ENCODE data around the gene IBTK. TPM values are rescaled to one million over a fixed set of nuclear protein-coding genes. Genes with fewer than 3 reads are reported as not detected.
"Not testable (repeated sequence)": the region's sequence is repeated elsewhere in the genome, so short reads cannot be mapped to it uniquely, and the experiment has no call there.

IBTK gene
- total RNA-seq, 1 donor from 2014 or later, result 34.8 TPM

DNA sequence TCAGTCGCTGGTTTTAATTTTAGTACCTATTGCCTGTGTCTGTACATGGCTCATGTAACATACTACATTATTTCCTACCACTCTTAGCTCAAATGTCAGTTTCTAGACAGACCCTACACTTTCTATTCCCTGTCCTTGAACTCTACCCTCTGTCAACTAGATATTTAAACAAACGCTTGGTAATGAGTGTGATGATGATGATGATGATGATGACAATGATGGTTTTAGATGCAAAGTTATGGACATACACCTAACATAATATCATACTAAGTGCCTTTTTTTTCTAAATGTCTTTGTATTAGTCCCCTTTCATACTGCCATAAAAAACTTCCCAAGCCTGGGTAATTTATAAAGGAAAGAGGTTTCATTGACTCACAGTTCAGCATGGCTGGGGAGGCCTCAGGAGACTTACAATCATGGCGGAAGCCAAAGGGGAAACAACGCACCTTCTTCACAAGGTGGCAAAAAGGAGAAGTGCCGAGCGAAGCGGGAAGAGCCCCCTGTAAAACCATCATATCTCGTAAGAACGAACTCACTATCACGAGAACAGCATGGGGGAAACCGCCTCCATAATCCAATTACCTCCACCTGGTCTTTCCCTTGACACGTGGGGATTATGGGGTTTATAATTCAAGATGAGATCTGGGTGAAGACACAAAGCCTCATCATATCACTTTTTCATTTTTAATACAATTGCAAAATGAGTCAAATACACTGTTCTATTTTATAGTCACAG, 87.1 kb downstream of the IBTK start:
- peaks cover 6% of the 10 kb centered on the region for H3K9me3 Mint-ChIP-seq (ENCODE audit: low read depth)
- H3K4me1 Mint-ChIP-seq (ENCODE audit: low read depth), result no peaks in the 10 kb centered on the region
- TF ChIP-seq, protein P1, sequence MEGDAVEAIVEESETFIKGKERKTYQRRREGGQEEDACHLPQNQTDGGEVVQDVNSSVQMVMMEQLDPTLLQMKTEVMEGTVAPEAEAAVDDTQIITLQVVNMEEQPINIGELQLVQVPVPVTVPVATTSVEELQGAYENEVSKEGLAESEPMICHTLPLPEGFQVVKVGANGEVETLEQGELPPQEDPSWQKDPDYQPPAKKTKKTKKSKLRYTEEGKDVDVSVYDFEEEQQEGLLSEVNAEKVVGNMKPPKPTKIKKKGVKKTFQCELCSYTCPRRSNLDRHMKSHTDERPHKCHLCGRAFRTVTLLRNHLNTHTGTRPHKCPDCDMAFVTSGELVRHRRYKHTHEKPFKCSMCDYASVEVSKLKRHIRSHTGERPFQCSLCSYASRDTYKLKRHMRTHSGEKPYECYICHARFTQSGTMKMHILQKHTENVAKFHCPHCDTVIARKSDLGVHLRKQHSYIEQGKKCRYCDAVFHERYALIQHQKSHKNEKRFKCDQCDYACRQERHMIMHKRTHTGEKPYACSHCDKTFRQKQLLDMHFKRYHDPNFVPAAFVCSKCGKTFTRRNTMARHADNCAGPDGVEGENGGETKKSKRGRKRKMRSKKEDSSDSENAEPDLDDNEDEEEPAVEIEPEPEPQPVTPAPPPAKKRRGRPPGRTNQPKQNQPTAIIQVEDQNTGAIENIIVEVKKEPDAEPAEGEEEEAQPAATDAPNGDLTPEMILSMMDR (IDR thresholded peaks at IDR 0.05; ENCODE audit: unreplicated experiment), result no peak
- no peaks in the 10 kb centered on the region for H3K27me3 Mint-ChIP-seq
- no peak for DNase-seq (ENCODE audit: low spot score, unreplicated experiment)
- peaks cover 3% of the 10 kb centered on the region for H3K36me3 Mint-ChIP-seq (ENCODE audit: insufficient read depth)
- no peak overlapping the region for H3K4me3 Mint-ChIP-seq (ENCODE audit: low read depth)
- no peak overlapping the region for H3K27ac Mint-ChIP-seq

DNA sequence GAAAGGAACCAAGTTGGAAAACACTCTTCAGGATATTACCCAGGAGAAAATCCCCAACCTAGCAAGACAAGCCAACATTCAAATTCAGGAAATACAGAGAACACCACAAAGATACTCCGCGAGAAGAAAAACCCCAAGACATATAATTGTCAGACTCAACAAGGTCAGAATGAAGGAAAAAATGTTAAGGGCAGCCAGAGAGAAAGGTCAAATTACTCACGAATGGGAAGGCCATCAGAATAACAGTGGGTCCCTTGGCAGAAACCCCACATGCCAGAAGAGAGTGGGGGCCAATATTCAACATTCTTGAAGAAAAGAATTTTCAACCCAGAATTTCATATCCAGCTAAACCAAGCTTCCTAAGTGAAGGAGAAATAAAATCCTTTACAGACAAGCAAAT, 94.8 kb downstream of the IBTK start:
- not testable (repeated sequence) for H3K4me3 Mint-ChIP-seq (ENCODE audit: low read depth); H3K27me3 Mint-ChIP-seq; DNase-seq (ENCODE audit: low spot score, unreplicated experiment); H3K4me1 Mint-ChIP-seq (ENCODE audit: low read depth); H3K36me3 Mint-ChIP-seq (ENCODE audit: insufficient read depth)
- H3K27ac Mint-ChIP-seq, result peak overlapping the region; percentile 73
- peaks cover 22% of the 10 kb centered on the region for H3K9me3 Mint-ChIP-seq (ENCODE audit: low read depth)

DNA sequence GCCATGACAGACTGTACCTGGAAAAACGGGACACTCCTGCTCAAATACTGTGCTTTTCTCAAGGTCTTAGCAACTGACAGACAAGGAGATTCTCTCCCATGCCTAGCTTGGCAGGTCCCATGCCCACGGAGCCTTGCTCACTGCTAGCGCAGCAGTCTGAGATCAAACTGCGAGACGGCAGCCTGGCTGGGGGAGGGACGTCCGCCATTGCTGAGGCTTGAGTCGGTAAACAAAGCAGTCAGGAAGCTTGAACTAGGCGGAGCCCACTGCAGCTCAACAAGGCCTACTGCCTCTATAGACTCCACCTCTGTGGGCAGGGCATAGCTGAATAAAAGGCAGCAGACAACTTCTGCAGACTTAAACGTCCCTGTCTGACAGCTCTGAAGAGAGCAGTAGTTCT, 96.4 kb downstream of the IBTK start:
- not testable (repeated sequence) for H3K27ac Mint-ChIP-seq; H3K4me1 Mint-ChIP-seq (ENCODE audit: low read depth); H3K36me3 Mint-ChIP-seq (ENCODE audit: insufficient read depth); H3K27me3 Mint-ChIP-seq; DNase-seq (ENCODE audit: low spot score, unreplicated experiment); H3K4me3 Mint-ChIP-seq (ENCODE audit: low read depth)
- H3K9me3 Mint-ChIP-seq (ENCODE audit: low read depth), result peaks cover 20% of the 10 kb centered on the region

DNA sequence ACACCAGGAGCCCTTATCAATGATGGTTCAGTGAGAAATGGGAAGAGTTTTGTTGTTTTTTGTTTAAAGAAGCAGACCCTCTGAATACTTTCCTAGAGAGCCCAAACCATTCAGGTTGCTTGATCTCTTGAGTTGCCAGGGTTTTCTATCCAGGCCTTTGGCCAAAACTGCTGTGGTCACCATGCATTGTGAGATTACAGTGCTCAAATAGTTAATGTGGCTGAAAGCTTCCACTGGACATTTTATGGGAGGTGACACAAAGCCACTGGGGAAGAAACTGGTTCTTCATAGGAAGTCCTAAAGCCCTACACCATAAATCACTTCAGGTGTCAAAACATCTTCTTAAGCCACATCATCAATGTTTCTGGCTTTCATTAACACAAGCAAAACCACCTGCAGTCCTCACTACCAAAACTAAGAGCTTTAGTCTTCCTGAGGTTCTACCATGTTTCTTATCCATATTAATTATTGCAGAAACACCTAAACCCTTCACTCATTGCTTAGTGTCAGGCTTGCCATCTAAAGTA, 101.6 kb downstream of the IBTK start:
- H3K4me1 Mint-ChIP-seq (ENCODE audit: low read depth), result peaks cover 9% of the 10 kb centered on the region
- H3K27me3 Mint-ChIP-seq, result no peaks in the 10 kb centered on the region
- no peak for DNase-seq (ENCODE audit: low spot score, unreplicated experiment)
- no peaks in the 10 kb centered on the region for H3K9me3 Mint-ChIP-seq (ENCODE audit: low read depth)
- TF ChIP-seq, protein P1 (IDR thresholded peaks at IDR 0.05; ENCODE audit: unreplicated experiment), result no peak
- no peaks in the 10 kb centered on the region for H3K36me3 Mint-ChIP-seq (ENCODE audit: insufficient read depth)
- no peak overlapping the region for H3K27ac Mint-ChIP-seq
- H3K4me3 Mint-ChIP-seq (ENCODE audit: low read depth), result no peak overlapping the region

DNA sequence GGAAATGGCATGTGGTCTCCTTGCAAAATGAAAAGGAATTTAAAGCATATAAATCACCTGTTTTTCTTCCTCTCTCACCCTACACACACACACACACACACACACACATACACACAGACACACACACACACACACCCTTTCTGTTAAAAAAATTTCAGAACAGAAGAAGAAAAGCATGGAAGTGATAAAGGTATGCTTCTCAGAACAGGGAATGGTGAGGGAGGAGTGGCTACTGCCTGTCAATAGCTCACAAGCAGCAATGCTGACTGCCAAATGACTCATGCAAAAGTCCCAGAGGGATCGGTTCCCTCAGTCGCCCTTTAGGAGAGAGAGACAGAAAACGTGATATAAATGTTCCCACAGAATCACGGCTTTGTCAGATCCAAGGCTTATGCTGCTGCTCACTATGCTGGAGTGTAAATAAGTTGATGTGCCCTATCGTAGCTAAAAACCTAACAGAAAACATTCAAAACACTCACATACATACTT, 102.6 kb downstream of the IBTK start:
- Mint-ChIP-seq H3K36me3 (ENCODE audit: insufficient read depth) (no peaks in the 10 kb centered on the region), H3K9me3 (ENCODE audit: low read depth) (no peaks in the 10 kb centered on the region), H3K27ac (no peak overlapping the region), H3K27me3 (no peaks in the 10 kb centered on the region), H3K4me3 (ENCODE audit: low read depth) (no peak overlapping the region), H3K4me1 (ENCODE audit: low read depth) (peaks cover 9% of the 10 kb centered on the region)
- DNase-seq (ENCODE audit: low spot score, unreplicated experiment), result no peak
- TF ChIP-seq, protein P1 (IDR thresholded peaks at IDR 0.05; ENCODE audit: unreplicated experiment), result no peak

DNA sequence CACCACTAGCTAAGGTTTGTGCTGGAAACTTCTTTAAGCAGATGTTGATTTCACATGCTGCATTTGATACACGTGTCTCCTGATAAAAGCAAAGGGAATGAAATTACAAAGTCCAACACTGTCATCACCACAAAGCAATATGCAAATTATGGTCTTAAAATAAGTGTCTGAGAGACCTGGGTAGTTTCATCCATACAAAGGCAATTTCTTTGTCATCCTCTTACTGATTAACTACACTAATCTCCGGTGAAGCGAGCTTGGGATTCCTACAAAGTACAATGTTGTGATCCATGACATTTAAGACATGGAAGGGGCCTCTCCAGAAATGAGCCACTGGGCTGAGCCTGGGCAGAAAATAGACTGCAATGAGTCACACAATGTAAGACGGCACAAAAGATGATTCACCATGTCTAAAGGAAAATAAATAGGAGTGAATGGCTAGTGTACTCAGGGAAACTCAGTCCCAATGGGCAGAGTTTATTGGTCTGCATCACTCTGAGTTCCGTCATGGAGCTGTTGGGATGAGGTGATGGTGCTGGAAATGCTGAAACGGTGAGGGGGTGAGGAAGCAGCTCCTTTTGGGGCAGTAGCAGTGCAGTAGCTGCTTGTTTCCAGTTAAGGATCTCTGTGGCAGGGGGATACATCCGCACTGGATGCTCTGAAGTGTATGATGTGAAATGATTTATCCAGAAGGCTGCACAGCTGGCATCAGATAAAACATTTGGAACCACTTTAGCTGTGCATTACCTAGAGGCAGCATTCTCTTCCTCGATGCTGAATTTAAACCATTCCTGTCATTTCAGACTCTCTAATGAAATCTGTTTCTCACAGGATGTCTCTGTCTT, 103.3 kb downstream of the IBTK start:
- Mint-ChIP-seq H3K27me3 (no peaks in the 10 kb centered on the region), H3K4me1 (ENCODE audit: low read depth) (peaks cover 9% of the 10 kb centered on the region), H3K4me3 (ENCODE audit: low read depth) (no peak overlapping the region), H3K9me3 (ENCODE audit: low read depth) (no peaks in the 10 kb centered on the region), H3K27ac (peak overlapping the region; percentile 2), H3K36me3 (ENCODE audit: insufficient read depth) (no peaks in the 10 kb centered on the region)
- TF ChIP-seq, protein P1 (IDR thresholded peaks at IDR 0.05; ENCODE audit: unreplicated experiment), result no peak
- no peak for DNase-seq (ENCODE audit: low spot score, unreplicated experiment)

All from progenitor cell of endocrine pancreas (in vitro differentiated cells).